Activated CD4-positive, alpha-beta T cell treated with anti-CD3 and anti-CD28 coated beads for 1 hour (primary cell): Measurements from ENCODE around the gene KIF12.

Experiments used
- DNase-seq: peaks from one replicate; pipeline ENCODE4 v3.0.0-alpha.2; 2020

KIF12 gene

DNA sequence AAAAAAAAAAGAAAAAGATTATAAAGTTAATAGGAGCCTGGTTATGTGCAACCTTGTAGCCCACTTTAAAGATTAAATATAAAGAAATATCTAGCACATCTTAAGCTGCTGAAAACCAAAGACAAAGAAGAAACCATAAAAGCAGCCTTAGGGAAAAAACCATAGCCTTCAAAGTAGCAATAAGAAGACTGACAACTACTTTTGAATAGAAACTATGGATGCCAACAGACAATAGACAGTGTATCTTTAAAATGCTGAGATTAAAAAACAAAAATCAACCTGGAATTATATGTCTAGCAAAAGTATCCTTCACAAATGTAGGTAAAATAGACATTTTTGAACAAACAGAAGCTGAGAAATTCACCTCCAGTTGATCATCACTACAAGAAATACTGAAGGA is 3.4 kb upstream of the KIF12 start:
- DNase-seq: no peak

DNA sequence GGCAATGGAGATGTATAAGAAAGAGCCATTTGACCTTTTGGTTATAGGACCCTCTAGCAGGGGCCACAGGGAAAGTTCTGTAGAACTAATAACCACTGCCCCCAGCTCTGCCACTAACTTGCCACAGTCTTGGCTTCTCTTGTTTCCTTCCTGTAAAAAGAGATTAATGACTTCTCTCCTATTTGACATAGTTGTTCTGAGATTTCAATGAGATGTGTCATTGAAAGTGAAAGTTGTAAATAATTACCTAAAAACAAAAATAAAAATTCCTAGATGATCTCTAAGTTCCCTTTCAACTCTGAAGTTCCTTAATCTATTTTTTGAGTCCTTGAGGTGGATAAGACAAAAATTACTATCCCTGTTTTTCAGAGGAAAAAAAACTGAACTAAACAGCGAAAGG is 1.4 kb upstream of the KIF12 start:
- no peak for DNase-seq

DNA sequence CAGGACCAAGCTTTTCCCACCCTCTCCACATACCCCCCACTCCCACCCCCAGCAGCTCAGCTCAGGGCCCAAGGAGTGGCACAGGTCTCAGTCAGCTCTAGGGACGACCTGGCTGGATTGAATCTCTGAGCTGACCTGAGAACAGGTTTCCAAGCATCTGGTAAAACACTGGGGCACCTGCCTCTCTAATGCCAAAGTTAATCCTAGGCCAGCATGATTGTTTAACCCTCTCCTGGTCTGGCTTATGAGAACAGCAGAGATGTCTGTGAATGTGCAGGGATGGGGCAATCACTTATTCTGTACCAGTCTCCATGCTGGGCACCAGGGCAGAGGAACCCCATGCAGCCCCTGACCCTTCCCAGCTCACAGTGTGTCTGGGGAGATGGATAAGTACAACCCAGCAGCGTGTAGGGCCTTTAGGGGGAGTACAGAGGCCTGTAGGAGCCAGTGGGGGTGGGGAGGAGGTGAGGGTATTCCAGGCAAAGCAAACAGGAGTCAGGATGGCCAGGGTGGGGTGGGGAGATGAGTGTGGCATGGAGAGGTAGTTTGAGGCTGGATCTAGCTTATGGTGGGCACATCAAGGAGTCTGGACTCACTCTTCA is 678 bp upstream of the KIF12 start:
- no peak for DNase-seq

DNA sequence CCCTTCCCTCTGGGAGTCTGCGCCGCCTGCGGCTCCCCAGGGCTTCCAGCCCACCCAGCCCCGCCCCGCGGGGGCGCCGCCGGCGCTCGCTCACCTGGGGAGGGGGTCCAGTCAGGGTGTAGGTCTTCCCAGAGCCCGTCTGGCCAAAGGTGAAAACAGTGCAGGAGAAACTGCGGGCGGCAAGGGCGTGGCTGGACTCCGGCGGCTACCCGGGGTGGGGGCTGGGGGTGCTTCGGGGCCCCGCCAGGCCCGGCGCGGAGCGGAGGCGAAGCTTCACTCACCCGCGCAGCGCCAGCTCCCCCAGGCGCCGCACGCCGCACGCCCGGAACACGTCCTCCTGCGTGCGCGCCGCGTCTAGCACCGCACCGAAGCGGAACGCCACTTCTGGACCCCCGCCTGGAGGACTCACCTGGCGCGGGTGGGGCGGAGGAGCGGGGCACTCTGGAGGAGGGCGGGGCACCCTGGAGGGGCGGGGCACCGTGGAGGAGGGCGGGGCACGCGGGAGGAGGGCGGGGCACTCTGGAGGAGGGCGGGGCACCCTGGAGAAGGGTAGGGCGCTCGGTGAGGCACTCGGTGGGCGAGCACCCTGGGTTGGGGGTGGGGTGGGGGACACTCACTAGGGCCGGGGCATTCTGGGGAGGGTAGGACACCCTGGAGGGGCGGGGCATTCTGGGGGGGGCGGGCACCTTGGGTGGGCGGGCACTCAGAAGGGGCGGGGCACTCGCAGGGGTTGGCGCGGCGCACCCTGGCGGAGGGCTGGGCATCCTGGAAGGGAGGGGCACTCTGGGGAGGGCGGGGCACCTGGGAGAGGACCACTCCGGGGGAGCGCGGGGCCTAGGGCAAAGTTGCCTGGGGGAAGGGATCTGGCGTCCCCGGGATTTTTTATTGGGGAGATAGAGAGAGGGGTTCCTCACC is 814 bp downstream of the KIF12 start:
- no peak for DNase-seq

DNA sequence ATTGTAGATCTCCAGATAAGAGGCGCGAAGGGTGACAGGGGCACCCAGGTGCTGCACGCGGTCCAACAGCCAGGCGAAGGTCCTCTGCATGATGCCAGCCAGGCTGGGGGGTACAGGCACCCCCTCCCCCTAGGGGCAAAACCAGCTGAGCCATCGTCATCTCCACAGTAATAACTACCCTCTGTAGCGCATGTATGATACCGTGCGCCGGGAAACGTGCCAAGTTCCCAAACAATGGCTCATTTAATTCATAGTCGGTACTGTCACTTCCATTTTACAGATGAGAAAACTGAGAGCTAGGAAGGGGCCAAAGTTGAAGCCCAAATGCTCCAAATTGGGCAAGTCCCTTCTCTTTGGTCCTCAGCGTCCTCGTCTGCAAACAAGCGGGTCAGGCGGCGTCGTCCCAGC is 1.5 kb downstream of the KIF12 start:
- no peak for DNase-seq

DNA sequence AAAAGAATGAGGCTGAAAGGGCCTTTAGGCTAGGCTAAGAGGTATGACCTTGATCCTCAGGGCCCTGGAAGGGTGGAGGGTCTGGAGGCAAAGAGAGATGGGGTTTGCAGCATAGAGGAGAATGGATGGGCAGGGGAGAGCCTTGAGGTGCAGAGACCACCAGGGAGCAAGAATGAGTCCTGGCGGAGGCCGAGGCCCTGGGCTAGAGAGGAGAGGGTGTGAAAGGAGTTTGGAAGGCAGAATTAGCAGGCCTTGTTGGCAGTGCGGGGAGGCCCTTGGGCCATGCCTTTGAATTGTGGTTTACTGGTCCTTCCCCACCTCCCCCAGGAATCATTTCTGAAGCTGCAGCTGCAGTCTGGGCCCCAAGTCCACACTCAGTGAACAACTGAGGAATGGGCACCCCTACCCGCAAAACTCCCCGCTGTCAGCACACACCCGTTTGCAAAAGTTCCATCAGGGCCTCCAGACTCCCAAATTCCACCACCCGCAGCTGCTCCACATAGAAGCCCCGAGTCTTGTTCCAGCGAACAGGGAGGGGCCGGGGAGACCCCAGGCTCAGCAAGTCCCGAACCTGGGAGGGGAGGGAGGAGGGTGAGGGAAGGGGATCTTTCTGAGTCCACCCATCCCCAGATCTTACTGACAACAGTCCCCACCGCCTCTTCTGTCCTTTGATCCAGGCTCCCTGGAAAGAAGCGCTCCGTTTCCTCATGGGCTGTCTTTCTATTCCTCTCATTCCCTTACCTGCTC is 2.1 kb downstream of the KIF12 start:
- DNase-seq: no peak

DNA sequence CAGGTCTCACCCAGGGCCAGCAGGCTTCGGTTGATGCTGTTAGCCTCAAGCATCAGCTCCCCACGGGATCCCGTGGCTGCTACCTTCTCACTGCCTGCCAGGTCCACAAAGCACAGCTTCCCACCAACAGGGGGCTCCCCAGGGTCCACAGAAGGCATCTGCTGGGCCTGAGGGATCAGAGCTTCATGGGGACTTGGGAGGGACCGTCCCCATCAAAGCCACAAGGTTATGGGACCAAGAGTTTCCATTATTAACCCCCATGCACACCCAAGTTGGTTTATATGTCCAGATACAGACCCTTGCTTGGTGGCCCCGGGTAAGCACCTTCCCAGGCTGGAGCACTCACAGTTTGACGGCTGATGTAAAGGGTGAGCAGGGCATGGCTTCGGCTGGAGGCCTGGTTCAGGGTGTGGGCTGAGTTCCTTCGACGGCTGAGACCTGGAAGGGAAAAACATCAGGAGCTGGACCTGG is 3.0 kb downstream of the KIF12 start:
- no peak for DNase-seq

DNA sequence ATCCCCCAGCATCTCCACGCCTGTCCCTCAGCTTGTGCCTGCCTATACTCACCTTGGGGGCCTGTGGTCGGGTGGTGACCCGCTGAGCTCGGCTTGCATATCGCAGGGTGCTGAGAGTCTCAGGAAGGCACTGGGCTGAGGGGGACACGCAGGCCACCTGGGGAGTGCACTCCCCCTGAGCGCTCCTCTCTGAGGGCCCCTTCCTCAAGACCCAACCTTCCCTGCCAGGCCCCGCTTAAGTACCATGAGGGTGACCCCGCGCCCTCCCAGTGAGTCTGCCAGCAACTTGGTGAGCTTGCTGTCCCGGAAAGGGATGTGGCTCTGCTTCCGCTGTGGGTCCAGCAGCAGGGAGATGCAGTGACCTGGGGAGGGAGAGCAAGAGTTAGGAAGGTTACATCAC is 4.1 kb downstream of the KIF12 start:
- no peak for DNase-seq

DNA sequence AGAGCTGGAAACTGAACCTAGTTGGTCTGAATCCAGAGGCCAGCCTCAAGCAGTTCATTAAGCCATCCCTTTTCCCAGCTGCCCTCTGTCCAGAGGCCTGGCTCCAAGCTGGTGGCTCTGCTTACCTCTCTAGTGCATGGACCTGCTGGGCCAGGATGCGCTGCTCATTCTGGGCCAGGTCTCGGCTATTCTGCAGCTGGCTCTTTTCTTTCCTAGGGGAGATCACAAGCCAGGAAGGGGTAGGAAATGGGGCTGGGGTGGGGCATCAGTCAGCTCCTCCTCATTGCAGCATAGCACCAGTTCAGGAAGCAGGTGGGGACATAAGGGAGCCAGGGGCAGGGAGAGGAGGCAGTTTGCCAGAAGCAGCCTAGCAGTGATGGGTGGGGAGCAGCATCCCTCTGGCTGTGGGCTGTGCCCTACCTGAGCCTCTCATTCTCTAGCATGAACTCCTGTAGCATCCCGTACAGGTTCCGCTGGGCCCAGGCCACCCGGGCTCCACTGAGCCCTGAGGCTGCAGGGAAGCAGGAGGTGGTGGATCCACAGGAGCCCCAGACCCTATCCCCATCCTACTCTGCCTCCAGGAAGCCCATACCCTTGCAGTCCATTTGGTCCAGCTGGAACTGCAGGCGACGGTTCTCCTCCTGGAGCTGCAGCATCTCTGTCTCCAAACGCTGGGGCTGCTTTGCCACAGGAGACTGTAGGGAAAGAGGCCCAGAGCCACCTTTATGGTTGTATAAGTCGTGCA is 5.2 kb downstream of the KIF12 start:
- DNase-seq: no peak

DNA sequence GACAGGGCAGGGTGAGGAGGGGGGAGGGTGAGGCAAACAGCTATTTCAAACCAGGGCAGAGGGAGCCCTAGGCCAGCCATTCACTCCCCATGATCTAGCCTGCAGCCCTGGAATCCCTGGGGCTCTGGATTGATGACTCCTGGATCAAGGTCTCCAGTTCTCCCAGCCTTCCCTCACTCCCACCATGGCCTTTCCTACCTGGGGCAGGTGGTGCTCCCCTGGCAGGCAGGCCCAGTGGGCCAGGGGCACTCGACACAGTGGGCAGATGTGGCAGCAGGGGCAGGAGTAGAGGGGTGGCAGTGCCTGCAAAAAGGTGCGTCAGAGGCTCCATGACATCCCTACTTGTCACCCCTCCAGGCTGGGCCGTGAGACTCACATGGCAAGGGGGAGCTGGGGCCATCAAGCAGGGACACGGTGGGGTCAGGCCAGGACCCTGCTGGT is 6.0 kb downstream of the KIF12 start:
- DNase-seq: no peak

DNA sequence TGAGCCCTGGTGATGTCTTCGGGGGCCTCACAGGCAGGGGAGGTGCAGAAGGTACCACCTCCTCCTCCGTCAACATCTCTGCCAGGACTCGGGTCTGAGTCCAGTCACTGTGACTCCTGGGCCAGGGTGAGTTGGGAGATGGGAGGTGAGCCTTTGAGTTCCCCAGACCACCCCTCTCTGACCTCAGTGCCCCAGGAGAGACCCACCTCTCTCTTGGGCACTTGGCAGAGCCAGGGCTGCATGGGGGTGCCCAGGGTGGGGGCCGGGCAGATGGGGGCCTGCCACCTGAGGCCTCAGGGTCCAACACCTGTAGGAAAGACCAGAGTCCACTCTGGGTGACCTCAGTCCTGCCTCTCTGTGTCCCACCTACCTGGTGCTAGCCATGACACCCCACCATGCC is 6.8 kb downstream of the KIF12 start:
- no peak for DNase-seq

DNA sequence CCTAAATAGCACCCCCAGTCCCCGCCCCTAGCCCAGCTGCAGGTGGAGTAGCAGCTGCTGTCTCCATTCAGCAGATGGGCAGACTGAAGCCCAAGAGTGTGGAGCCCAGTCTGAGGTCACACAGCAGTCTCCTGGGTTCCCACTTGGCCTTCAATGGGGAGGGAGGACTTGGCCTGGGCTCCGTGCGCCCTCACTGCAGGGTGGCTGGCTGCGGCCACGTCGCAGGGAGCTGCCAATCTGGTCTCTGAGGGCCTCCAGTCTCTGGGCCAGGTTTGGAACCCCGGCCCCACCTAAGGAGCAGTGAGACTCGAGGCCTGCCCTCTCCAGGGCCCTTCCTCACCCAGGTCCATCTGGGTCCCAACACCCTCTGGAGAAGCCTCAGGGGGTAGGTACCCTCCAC is 7.4 kb downstream of the KIF12 start:
- no peak for DNase-seq

DNA sequence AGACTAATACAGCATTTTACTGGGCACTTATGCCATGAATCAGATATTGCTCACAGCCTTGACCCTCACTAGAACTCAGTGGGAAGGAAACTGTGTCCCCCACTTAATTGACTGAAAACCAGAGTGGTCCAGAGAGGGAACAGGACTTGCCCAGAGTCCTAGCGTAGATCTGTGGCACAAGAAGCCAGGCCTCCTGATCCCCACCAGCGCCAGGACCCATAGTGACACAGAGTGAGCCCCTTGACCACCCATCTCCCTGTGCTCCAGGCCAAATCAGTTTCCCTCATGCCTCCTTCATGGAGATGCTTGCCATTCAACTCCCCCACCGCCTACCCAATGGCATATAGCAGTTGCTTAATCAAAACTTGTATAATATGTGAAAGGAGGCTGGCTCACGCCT is 8.3 kb downstream of the KIF12 start:
- DNase-seq: no peak

DNA sequence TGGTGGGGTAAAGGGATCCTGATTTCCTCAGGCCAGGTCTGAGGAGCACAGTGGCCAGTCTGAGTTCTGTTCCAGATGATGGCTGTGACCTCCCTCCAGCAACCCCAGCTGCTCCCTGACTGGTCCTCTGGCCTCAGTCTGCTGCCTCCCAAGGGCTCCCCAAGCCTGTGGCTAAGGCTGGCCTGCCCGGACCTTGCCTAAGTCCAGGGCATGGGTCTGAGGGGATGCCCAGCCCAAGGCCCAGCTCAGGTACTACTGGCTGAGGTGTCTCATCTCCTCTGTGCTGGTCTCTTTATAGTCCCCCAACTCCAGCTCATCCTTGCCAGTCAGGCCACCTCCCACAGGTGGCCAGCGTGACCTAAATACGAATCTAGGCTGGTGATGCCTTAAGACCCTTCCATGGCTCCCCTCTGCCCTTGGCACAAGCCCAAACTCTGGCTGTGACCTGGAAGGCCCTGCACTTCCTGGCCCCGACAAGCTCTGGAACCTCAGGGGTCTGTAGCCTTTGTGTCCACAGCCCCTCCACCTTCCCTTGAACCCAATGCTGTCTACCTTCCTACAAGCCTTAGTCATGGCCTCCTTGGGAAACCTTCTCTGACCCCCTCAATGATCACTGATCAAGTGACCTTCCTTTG is 9.8 kb downstream of the KIF12 start:
- no peak for DNase-seq

DNA sequence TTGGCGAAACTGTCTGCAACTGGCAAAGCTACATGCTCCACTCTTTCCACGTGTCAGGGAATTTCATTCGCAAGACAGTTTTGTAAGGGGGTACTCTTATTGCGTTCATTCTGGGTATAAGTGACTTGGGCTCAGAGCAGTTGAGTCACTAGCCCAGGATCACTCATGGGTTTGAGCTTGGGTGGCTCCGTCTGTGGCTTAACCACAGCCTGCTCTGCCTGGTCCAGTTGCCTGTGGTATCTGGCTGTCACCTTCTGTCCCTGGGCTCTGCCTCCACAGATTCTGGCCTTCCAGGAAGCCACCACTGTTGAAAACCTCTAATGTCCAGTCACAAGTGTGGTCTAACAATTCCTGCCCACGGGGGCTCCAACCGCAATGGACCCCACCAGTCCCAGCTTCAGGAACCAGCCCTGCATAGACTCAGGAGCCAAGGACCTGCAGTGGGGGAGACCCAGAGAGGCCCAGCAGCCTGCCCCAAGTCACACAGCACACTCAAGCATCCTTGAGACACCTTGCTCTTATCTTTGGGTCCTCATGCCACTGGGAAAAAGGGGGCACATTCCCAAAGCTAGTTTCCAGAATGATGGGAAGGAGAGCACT is 10.4 kb downstream of the KIF12 start:
- no peak for DNase-seq

DNA sequence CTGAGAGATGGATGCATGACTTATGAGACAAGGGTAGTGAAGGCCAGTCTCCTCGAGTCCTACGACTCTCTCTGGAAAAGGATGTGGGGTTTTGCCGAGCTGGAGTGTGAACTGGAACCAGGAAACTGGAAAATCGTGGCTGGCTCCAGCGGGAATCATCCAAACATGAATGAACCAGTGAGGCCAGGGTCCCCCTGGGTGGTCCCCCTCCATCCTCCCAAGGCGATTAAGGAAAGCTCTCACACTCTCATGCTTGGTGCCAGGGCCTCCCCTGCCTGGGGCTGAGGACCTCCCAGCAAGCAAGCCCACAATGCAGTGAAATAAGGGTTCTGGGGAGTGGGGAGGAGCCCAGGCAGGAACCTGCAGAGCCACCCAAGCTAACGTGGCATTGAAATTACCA is 11.4 kb downstream of the KIF12 start:
- no peak for DNase-seq

DNA sequence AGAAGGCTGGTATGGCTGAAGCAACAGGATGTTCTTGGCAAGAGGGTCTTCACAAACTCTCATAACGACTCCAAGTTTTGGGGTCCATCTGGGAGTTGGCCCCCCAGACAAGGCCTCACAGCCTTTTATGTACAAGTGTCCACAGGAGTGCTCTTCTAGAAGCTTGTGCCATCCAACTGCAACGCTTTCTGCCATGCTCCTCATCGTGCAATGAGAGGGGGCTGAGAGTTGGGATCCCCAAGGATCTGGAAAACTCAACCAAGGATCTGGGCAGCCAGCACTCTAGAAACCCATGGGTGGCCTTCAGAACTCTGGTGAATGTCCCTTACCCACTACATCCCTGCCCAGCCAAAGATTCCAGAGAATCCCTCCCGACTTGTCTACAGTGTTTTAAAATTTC is 12.5 kb downstream of the KIF12 start:
- DNase-seq: no peak

DNA sequence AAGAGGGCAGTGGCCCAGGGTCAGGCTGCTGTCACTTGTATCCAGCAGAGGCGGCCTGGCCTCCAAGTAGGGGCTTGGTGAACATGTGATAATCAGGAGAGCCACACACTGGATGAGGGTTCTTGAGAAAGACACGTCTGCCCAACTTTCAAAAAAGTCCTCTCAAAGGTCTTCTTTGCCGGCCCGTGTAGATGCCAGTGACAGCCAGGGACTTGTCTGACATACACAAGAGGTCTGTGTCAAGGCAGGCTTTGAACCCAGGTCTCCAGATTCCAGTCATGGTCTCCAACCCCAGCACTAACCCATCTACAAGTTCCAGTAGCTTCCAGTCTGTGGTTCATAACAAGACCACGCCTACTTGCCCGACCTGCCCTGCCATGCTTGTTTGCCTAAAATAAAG is 13.1 kb downstream of the KIF12 start:
- DNase-seq: no peak

DNA sequence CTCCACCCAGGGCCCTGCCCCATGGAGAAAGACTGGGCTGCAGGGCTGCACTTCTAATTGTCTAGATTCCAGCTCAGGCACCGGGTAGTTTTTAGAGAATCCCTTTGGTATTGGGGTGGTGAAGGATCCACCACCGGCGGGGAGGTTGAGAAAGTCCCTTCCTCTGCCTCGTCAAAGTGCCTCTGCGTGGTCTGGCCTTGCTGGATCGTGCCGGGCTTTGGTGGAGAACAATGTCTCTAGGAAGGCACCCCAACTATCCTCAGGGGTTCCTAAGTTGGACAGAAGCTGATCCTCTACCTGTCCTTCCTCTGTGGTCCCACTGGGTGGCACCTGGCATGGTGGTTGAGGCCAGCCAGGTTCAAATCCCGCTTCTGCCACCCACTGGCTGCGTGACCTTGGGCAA is 13.7 kb downstream of the KIF12 start:
- no peak for DNase-seq

DNA sequence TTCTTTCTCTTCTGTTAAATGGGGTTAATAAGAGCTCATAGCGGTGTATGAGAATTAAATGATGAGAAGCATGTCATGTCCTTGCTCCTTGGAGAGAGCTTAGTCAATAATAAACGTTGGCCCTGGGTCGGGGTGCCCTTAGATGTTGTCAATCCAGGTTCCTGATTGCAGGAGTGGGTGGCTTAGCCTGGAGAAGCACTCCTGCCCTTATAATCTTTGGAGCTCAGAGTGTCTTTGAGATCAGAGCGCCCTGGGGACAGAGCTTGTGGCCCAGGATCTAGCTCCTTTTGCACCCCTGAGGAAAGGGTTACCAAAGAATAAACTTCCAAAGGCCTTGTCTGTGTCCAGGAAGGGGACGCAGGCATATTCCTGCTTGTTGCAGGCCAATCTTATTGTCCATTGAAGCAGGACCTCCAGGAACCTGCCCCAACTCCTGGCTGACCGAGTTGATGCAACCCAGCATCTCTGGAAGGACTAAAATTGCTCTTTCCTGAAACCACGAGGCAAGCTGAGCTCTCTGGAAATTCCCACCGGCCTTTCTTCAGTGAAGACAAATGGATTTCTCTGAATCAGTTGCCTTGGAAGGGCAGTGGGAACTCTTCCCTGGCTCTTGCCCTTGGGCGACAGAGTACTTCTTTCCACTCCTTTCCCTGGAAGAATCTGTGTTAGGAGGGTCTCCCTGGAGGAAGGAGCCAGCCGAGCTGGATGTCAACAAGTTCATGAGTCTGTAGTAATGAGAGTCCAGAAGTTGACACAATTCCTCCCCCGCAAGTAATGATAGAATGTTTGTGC is 14.6 kb downstream of the KIF12 start:
- DNase-seq: no peak

DNA sequence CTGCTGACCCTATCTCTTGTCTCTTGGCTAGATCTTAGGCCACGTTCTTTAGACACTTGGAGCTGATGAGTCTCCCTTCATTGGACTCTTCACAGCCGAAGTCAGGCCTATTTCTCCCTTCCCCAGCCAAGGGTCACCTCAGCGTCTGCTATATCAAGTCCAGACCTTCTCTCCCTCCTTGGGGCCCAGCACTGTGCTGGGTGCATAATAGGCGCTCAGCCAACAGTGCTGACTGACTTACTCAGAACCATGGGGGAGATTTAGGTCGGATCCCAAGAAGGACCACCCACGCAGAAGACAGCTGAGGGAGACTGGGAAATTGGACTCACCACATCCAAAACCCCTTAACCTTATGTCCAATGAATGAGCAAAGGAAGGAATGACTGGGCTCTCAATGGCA is 15.4 kb downstream of the KIF12 start:
- no peak for DNase-seq
